NOMO-1 (cell line): ENCODE results near the gene ALPI.
"Not testable (repeated sequence)": the region's sequence is repeated elsewhere in the genome, so short reads cannot be mapped to it uniquely, and the experiment has no call there.

ENCODE experiments used
- DNase-seq, 2 experiments: peaks; one replicate each; lab custom pipeline; 2025; ENCODE audit not compliant: unreplicated experiment in 2 of 2; lab: John Stamatoyannopoulos, UW

ALPI gene

DNA sequence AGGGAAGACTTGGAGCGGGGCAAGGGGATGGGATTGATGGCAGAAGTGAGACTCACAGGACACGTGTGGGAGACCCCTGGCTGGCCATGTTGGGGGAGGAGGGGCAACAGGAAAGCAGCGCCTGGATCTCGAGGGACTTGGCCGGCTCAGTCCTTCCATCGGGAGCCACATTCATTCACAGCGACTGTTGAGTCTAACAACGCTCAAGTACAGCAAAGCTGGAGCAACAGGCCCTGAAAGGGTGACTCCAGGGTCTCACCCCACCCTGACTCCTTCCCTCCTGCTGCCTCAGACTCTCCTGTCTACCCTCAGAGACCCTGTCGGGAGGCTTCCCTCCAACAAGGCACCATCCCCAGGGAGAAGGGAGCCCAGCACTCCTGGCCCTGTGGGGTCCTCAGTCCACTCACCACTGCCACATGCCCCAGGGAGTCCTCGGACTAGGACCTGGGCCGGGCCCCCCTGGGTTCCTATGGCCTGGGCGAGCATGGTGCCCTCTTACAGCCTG is 14.8 kb upstream of the ALPI start:
- DNase-seq = no peak

DNA sequence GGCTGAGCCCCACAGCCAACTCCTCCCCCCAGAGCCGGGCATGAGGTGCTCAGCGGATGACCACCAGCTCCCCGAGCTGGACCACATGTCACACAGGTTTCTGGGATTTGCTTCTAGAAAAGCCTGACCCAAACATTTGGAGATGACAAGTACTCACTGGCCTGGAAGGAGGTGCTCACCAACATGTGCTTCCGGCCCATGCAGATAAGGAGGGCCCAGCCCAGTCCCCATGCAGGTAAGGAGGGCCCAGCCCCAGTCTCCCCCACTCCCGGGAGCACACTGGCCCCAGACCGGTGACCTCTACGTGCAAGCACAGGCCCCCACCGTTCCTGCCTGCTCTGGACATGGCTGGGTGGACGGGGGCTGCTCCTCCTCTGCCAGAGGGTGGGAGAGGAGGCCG is 14.0 kb upstream of the ALPI start:
- not testable (repeated sequence) for DNase-seq

DNA sequence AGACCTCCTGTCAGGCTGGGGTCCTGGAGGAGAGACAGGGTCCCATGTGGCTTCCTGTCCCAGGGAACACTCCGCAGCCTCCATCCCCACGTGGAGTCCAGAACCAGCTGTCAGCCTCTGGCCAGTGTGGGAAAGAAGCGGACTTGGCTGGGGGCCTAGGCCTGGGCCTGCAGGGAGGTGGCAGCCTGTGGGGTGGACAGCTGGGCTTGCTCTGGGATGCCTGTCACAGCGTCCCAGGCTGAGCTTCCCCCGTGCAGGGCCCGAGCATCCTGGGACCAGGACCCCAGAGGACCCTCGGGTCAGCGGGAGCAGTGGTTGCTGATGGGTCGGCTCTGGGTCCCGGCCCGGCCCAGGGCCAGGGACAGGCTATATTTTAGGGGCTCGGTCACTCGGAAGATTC is 13.5 kb upstream of the ALPI start:
- DNase-seq = not testable (repeated sequence)

DNA sequence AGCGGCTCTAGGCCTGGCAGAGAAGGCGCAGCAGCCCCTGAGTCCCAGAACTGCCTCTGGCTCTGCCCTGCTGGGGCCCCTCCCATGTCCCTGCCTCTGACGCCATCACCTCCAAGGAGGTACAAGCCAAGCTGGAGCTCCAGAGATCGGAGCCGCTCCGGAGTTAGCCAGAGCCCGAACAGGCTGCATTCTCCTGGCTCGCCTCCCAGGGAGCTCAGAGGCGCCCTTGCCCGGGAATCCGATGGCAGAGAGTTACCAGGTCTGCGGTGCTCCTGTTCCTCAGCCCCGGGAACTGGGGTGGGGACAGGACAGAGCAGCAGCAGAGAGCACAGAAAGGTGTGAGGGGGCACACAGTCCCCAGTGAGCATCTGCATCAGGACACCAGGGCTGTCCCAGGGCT is 12.9 kb upstream of the ALPI start:
- DNase-seq = not testable (repeated sequence)

DNA sequence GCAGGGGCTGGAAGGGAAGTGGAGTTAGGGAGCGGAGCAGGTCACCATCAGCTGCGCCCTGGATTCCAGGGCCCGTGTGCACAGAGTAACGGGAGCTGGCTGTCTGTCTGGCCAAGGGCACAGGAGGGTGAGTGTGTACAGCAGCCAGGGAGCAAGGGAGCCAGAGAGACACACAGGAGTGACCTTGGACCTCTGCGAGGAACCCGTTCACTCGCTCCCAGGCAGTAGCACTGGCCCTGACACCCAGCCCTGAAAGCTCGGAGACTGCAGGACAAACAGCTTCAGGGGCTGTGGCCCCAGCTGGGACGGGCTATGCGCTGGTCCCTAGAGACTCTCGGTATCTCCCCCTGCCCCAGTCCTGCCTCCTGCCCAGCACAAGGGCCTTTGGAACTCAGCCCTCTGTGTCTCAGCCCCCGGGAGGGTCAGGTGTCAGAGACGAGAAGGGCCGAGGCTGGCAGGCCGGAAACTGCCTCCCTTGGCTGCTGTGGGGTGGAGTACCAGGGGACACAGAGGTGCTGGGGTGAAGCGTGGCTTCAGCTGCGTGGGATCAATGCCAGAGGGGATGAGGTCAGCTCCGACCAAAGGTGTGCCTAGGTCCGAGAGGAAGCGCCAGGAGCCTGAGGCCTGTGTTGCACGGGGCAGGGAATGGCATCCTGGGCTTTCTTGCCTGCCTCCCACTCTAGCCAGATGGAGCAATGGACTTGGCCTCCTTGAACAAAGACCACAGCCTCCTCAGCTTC is 12.1 kb upstream of the ALPI start:
- not testable (repeated sequence) for DNase-seq

DNA sequence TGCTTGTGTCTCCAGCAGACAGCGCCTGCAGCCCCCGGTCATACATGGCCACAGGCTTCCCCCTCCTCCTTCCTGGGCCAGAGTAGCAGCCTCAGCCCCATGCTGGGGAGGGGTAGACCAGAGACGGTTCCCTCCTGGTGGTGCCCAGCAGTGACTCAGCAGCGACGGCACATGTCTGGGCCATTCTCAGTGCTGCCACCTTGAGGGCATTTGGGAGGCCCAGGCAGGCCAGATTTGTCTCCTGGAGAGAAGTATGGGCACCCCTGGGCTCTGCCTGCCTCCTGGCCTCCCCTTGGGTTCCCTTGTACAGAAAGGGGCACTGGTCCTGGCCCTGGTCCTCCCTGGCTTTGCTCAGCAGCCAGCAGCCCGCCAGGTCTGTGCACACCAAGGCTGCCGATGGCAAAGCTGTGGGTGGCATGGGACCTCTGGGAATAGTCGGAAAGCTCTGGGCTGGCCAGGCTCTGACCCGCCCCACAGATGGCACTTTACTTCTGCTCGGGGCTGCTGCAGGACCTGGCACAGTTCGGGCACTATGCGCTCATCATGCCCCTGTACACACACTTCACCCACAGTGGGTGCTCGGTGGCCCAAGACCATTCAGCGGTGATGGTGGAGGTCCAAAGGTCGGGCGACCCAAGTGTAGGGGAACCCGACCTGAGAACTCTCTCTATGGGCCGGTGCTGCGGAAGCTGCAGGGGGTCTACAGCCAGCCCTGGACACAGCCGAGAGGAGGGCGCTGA is 11.4 kb upstream of the ALPI start:
- peak; percentile 51 to 57 for DNase-seq

DNA sequence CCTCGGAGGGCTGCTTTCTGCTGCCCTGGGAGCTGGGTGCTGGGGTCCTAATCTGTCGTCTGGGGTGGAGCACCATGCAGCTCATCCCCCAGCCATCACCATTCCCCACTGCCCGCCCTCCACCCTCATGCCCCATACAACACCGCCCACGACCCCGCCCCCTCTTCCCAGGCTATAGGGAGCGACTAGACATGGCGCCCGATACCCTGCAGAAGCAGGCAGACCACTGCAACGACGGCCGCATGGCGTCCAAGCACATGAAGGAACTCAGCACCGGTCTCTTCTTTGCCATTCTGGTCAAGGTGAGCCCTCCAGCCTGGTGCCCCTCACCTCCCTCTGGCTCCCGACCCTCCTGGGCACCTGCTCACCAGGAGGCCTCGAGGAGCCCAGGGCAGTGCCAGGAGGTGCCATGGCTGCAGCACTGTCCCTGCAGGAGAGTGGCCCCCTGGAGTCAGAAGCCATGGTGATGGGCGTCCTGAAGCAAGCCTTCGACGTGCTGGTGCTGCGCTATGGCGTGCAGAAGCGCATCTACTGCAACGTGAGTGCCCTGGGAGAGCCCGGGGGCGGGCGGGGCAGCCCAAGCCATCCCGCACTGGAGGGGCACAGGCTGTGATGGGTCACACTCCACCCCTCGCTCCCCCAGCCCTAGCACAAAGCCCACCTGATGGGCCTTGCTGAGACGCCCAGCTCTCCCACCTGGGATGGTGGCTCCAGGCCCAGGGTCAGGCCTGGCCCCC is 10.6 kb upstream of the ALPI start:
- DNase-seq = not testable (repeated sequence)

DNA sequence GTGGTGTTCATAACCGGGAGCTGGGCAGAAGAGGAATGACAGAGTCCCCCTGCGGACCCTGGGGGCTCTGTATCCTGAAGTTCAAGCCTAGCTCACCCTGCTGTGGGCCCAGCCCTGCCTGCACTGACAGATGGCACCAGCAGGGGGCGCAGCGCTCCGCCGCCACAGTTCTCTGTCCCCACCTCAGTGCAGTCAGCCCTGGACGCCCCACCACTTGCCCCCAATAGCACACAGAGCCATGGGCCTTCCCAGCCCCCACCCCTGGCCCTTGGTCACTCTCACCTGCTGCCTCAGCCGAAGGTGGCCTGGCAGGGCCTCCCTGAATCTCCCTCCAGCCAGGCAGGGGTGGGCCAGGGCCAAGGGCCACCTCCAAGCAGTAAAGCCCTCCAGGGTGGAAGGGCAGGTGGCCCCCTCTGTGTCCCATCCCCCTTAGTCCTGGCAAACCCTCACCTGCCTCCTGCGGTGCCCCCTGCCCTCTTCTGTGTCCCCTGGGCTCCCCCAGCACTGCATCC is 9.6 kb upstream of the ALPI start:
- DNase-seq = not testable (repeated sequence)

DNA sequence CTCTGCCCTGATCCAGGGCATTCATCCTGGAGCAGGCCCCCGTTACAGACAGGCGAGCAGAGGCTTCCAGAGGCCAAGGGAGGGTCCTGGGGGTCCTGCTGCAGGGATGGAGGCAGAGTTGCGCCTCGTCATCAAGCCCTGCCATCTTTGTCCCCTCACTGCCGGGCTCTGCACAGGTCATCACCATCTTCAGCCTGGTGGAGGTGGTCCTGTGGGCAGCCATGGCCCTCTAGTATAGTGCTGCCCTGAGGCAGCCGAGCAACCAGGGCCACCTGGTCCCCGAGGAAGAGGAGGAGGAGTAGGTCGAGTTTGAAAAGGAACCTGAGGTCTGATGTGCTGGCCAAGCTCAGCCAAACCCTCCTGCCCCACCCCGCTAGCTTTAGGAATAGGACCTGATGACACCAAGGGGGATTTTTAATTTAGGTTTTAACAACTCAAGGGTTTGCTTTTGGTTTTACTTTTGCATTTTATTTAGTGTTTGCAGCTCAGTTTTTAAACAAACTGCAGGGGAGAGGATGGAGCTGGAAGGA is 8.8 kb upstream of the ALPI start:
- DNase-seq = no peak

DNA sequence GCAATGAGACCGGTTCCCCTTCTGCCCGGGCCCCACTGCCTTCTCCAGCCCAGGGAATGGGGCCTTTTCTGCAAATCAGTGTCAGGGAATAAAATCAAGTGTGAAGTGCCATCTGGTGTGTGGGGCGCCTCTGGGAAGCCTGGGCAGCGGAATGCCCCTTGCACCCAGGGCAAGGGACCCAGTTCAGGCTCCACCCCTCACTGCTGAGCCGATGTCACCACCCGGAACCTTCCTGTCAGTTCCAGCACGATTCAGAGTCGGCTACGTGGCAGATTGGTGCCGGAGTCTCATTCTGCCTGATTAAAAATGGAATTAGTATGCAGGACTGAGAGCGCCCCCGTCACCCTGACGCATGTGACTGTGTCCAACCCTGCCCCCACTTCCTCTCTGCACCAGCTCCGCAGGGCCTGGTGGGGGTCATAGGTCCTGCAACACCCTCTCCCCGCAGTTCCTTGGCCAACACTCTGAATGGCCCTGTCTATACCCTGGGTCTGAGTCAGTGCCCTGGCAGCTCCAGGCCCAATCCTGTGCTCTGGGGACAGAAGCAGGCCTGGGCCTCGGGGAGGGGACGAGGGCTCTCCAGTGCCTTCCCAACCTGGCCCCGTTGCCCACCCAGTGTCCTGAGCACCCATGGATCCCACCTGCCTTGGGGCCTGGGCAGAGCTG is 8.2 kb upstream of the ALPI start:
- no peak for DNase-seq

DNA sequence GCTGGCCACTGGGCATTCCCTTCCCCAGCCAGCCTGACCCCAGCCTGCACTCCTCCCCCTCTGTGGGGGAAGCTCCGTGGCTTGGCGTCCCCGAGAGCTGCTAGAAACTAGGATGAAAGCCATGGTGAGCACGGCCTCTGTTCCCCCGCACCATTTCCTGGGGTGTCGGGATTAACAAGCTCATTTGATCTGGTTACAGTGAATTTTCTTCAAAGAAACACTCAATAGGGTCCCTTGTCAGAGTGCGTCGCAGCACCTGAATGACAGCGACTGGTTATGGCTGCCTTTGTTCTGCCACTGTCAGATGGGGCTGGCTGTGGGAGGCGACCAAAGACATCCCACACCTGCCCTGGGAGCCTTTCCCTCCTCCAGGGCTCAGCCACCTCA is 7.7 kb upstream of the ALPI start:
- DNase-seq = no peak

DNA sequence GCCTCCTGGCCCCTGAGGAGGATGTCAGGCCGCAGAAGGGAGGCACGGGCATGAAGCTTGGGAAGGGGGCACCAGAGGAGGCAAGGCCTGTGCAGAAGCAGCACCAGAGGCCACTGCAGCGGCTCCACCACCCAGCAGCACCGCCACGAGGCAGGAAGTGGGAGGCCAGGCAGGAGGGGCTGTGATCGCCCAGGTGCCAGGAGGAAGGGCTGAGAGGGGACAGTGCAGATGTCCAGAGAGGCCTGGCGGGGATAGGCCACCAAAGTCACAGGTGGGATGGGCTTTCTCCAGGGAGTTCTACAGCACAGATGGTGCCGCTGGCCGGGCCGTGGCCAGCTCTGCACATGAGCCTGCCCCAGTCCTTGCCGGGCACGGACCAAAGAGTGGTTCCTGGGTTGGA is 6.0 kb upstream of the ALPI start:
- no peak for DNase-seq

DNA sequence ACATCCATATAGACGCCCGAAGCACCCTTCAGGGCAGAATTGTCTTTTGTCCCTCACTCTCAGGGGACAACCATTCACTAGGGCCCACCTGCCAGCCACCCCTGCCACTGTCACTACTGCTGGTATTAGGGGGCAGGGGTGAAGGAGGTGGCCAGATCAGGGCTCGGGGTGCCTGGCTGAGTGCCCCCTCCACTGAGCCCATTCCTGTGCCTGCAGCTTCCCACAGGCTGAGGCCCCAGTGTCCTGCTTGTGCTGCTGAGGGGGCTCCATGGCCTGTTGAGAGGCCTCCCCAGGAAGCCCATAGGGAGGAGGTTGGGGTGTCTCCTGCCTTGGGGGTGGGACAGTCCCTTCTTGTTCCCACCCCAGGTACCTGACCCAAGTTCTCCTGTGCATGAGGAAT is 4.3 kb upstream of the ALPI start:
- not testable (repeated sequence) for DNase-seq

DNA sequence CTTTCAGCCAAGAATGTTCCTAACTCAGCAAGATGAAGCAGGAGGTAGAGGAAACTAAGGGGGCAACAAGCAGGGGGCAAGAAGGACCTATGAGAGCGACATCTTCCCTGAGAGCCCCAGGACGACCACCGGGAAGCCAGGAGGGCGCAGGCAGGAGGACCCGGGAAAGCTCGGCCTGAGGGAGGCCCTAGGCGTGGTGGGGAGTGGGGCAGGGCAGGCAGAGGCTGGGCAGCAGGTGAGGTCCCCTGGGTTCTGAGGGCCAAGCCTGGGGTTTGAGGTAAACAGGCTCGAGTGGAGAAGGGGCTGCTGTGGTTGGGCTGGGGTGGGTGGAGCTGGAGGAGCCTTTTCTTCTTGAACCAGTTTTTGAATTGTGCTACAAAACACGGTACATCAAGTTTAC is 1.3 kb upstream of the ALPI start:
- DNase-seq = no peak

DNA sequence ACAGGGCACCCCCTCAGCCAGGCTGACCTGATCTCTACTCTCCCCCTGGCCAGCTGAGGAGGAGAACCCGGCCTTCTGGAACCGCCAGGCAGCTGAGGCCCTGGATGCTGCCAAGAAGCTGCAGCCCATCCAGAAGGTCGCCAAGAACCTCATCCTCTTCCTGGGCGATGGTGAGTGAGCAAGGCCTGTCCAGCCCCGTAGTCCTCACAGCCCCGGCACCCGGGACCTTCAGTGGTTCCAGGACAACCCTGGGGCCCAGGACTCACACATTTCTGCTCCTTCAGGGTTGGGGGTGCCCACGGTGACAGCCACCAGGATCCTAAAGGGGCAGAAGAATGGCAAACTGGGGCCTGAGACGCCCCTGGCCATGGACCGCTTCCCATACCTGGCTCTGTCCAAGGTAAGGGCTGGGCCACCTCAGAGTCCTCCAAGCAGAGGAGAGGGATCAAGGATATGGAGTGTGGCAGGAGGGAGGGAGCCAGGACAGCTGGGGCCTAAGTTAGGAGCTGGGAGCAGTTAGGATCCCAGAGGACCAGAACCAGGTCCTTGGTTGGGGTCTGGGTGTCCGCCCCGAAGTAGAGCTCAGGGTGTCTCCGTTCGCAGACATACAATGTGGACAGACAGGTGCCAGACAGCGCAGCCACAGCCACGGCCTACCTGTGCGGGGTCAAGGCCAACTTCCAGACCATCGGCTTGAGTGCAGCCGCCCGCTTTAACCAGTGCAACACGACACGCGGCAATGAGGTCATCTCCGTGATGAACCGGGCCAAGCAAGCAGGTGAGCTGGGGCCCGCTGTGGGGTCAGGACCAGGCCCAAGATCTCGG is 555 bp downstream of the ALPI start:
- no peak for DNase-seq

DNA sequence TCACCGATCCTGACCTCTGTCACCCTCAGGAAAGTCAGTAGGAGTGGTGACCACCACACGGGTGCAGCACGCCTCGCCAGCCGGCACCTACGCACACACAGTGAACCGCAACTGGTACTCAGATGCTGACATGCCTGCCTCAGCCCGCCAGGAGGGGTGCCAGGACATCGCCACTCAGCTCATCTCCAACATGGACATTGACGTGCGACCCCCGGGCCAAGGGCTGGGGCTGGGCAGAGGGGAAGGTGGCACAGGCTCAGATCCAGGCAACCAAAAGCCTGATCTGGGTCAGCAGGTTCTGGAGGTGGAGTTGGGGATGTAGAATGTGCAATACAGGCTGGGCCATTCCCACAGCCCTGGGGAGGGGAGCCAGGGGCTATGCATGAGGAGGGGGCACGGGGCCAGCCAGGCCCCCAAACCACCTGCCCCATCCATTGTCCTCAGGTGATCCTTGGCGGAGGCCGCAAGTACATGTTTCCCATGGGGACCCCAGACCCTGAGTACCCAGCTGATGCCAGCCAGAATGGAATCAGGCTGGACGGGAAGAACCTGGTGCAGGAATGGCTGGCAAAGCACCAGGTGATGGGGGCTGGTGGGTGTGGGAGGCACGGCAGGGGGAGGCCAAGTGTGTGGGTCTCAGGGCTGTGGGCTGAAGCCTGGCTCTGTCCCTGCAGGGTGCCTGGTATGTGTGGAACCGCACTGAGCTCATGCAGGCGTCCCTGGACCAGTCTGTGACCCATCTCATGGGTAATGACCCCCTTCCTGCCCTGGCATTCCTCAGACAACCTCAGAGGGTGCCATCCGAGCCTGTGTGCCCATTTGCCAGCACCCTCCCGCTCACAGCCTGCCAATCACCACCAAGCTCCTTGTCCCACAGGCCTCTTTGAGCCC is 1.4 kb downstream of the ALPI start:
- no peak for DNase-seq

DNA sequence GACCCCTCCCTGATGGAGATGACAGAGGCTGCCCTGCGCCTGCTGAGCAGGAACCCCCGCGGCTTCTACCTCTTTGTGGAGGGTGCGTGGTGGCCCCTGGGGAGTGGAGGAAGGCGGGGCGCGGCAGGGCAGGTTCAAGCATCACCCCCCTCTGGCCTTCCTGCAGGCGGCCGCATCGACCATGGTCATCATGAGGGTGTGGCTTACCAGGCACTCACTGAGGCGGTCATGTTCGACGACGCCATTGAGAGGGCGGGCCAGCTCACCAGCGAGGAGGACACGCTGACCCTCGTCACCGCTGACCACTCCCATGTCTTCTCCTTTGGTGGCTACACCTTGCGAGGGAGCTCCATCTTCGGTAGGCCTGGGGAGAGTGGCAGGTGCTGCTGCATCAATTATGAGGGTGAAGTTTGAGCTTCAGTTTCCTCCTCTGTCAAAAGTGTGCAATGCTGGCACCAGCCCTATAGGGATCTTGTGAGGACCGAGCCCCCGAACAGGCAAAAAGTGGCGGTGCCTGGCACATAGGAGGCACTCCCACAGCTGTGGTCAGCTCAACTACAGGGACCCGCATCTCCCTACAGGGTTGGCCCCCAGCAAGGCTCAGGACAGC is 2.2 kb downstream of the ALPI start:
- no peak for DNase-seq
